SKM-1 treated with dmso at 0.1 percent for 144 hours (cell line): ENCODE data around the gene AMPD3.

Source experiments
- DNase-seq: peaks from one replicate; lab custom pipeline; 2025; ENCODE audit not compliant: unreplicated experiment; lab: John Stamatoyannopoulos, UW

AMPD3 gene

DNA sequence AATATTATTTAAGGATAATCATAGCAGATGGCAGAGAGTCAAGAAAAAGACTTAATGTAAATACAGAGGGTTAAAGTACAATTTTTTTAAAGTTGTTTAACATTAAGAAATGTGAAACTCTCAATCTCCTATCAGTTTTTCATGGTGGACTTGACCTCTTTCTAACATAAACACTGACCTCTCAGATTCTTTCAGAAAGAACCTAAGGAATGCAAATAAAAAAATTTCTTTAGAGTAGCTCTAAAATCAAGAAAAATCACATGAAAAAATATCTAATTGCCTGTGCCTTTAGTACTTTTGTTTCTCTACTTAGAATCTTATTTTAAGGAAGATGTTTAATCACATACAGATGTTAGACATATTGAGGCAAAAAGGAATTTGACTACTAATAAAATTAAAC lies 73.1 kb downstream of the AMPD3 start:
- DNase-seq: no peak

- DNase-seq: no peak
These were observed 74.2 kb downstream of the AMPD3 start for GRCh38 chr11:10529279-10529678.

DNA sequence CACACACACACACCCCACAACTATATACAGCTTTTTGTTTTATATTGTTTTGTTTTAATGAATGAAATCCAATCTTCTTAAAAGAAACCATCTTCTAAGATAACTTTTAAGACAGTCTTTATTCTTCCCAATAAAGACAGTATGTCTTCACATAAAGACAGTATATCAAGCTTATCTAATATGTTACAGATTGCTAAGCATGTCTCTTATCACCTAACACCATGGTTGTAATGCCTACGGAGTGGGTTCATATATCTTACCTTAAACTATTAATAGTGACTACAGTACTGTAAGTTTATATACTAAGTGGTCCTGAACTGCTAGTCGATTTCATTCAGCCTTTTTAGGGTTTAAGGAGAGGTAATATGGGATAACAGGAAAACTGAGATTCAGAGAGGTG lies 77.5 kb downstream of the AMPD3 start:
- DNase-seq: no peak

- DNase-seq: no peak
These were observed 78.3 kb downstream of the AMPD3 start for GRCh38 chr11:10533323-10533722.

DNA sequence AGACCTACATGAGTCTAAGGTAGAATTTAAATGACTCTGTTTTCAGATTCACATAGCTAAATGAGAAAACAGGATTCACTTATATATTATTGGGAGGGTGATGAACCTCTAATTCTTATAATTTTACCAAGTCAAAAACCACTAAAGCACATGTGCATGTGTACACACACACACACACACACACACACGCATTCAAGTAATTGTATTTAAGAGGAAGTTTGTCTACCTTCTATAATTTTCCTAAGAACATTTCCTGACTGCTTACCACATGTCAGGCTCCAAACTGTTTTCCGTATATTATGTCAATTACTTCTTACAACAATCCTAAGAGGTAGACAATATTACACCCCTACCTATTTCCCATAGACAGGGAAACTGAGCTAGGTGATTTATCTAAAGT lies 79.3 kb downstream of the AMPD3 start:
- no peak for DNase-seq

- no peak for DNase-seq
These were observed 82.5 kb downstream of the AMPD3 start for GRCh38 chr11:10537600-10537999.

GRCh38 chr11:10538924-10539323 lies 83.9 kb downstream of the AMPD3 start:
- DNase-seq: no peak

- DNase-seq: no peak
These were observed 84.3 kb downstream of the AMPD3 start for GRCh38 chr11:10539339-10539738.

DNA sequence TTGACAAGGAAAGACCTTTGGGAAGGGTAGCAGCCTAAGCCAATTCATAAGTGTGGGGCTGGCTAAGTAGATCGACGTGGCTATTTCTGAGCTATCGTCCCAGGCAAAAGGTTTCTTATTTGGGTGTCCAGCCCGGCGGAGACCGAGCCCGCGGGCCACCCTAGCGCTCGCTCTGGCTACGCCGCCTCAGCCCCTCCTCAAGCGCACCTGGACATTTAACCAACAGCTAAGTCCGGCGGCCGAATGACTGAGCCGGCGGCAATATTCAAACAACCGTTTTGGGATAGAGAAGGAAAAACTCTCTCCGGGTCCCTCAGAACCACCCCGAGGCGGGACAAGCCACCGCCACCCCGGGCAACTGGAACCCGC lies 85.5 kb downstream of the AMPD3 start:
- DNase-seq: no peak

DNA sequence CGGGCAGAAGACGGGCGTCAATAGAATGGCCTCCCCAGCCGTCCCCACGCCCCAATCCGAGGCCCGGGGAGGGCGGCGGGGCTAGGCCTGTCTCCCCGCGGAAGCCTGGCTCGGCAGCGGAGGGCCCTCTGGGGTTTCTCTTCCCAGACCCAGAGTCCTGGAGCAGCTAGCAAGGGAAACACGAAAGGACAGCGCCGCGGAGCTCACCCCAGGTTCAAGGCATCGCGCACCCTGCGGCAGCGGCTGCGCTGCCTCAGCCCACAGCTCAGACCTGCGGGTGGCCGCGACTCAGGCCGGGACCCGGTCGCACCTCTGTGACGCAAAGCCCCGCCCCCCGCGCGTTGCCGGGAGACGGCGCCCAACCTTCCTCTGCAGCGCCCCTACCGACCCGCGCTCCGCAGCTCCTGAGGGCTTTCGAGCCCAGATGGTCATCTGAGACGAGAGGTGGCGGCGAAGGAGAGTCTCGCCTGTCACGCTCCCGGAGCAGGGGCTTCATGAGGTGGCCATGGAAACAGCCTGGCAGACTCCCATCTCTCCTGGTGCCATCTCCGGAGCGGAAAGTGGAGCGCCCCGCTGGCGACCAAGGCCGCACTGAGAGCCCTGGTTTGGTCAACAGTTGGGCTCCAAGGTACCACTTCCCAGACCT lies 86.0 kb downstream of the AMPD3 start, which contains the start of gene RNF141:
Gene RNF141, minus strand, starts transcription at position 273 of the 646 bp plus-strand sequence. CDS start 7,029 bp downstream, outside the sequence.
- peak; percentile 83 for DNase-seq

DNA sequence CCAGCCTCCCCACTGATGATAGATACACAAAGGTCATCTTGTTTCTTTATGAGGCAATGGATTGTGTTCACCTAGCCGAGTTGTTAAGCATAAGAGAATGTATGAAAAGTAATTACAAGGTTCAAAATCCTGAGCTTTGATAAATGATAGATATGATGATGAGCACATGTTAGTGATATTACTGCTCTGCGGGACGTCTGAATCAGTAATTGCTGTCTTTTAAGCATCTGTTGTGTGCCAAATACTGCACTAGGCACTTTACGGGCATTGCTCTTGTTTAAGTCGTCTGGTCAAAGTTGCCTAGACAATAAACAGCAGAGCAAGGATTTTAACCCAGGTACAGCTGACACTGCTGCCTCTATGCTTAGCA lies 86.5 kb downstream of the AMPD3 start:
- no peak for DNase-seq

DNA sequence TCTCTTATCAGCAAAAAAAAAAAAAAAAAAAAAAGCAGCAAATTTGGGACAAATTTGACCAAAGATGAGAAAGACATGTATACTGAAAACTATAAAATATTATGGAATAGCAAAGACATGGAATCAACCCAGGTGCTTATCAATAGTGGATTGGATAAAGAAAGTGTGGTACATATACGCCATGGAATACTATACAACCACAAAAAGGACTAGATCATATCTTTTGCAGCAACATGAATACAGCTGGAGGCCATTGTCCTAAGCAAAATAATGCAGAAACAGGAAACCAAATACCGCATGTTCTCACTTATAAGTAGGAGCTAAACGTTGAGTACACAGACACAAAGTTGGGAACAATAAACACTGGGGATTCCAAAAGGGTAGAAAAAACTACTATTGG lies 87.7 kb downstream of the AMPD3 start:
- DNase-seq: no peak

DNA sequence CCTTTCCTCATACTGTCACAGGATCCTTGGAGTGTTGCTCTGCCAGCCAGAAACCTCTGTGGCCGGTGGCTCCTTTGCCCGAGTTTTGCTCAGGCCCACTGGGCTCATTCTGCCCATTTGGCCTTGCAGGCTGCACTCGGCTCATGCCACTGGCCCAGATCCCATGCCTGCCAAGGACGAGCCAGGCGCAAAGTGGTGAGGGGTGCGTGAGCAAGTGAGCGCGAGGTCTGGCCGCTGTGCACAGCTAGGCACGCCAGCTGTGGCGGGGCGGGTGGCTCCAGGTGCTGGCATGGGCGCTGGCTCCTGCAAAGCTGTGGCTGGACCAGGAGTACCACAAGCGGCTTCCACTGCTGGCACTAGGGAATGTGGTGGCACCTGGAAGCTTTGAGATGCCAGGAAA lies 88.7 kb downstream of the AMPD3 start:
- no peak for DNase-seq

DNA sequence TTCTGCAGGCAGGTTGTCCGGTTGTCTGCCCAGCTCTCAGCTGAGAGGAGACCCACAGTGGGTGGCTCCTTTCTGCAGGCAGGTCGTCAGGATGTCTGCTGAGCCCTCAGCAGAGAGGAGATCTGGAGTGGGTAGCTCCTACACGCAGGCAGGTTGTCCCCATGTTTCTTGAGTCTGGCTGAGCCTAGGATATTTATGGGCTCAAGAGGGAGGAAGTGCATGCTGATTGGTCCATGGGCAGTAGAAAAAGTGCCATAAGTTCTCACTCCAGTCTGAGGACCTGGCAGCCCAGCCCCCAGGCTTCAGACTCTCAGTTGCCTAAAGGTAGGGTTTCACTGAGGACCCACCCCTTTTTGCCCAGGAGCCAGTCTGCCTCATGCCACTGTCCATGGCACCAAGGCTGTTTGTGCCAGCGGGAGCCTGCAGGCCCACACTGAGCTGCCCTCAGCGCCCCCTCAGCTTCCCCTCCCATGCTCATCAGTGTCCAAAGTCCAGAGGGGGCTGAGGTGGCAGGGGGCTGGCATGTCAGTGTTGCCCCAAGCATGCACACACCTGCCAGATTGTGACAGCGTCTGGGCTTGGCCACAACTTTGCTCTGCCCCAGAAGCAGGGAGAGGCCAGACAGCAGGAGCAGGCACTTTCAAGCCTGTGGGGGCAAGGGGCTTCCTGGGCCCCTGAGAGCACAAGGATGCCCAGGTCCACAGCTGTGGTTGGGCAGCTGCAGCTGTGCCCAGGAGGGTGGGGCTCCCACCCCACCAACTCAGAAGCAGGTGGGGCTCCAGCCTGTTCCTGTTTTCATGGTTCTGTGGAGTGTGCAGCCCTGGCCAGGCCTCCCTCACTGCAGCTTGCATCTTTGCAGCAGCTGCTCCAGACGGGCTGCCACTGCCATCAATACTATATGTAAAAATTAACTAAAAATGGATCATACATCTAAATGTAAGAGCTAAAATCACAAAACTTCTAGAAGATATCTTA lies 89.7 kb downstream of the AMPD3 start:
- DNase-seq: peak; percentile 23

GRCh38 chr11:10550503-10551289 lies 95.6 kb downstream of the AMPD3 start:
- no peak for DNase-seq

DNA sequence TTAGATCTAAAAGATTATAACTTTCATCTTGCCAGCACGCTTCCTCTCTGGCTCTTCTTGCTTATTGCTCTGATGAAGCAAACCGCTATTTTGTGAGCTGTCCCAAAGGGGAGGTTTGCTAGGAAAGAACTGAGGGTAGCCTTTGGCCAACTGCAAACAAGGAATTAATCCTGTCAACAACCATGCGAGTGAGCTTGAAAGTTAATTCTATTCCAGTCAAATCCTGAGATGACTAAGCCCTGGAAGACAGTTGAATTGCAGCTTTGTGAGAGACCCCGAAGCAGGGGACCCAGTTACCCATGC lies 96.2 kb downstream of the AMPD3 start:
- DNase-seq: no peak

GRCh38 chr11:10551845-10552352 lies 96.8 kb downstream of the AMPD3 start:
- DNase-seq: no peak

DNA sequence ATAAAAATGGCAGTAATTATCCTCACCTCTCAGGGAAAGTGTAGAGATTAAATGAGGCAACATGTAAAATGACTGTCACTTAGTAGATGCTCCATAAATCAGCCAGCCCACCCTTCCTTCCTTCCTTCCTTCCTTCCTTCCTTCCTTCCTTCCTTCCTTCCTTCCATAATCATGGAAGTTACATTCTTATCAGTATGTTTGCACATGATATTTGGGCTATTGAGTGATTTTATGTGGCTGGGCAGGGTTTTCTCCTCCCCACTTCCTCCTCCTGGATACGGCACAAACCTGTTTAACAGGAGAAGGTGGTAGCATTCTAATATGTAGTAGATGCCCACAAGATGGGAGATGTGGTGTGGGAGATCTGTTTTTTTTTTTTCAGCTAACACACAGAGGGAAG lies 101.5 kb downstream of the AMPD3 start:
- no peak for DNase-seq
